ENCODE data around the gene E2F3. TPM values are rescaled to one million over a fixed set of nuclear protein-coding genes. Genes with fewer than 3 reads are reported as not detected.

Gene E2F3
- total RNA-seq, 2 donors from 2014 or later: 38.2 TPM

DNA sequence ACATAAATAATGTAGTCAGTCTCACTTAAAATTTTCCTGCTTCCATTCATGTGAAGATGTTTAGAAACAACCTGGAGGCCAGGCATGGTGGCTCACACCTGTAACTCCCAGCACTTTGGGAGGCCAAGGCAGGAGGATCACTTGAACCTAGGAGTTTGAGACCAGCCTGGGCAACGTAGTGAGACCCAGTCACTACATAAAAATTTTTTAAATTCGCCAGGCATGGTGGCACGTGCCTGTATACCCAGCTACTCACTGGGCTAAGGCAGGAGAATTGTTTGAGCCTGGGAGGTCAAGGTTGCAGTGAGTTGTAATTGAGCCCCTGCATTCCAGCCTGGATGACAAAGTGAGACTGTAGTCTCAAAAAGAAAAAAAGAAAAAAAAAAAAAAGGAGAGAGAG is 47.3 kb upstream of the E2F3 start:
- 85 to 94% methylated on average over 3 of the region's 3 CpGs for WGBS, 2 experiments (ENCODE audit: insufficient coverage in 1 of 2, insufficient read length in 1 of 2)
- TF ChIP-seq, protein P1, sequence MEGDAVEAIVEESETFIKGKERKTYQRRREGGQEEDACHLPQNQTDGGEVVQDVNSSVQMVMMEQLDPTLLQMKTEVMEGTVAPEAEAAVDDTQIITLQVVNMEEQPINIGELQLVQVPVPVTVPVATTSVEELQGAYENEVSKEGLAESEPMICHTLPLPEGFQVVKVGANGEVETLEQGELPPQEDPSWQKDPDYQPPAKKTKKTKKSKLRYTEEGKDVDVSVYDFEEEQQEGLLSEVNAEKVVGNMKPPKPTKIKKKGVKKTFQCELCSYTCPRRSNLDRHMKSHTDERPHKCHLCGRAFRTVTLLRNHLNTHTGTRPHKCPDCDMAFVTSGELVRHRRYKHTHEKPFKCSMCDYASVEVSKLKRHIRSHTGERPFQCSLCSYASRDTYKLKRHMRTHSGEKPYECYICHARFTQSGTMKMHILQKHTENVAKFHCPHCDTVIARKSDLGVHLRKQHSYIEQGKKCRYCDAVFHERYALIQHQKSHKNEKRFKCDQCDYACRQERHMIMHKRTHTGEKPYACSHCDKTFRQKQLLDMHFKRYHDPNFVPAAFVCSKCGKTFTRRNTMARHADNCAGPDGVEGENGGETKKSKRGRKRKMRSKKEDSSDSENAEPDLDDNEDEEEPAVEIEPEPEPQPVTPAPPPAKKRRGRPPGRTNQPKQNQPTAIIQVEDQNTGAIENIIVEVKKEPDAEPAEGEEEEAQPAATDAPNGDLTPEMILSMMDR (conservative IDR thresholded peaks at IDR 0.05): no peak
- no peak overlapping the region for H3K27ac Mint-ChIP-seq
- Histone ChIP-seq H3K36me3 (ENCODE audit: control insufficient read depth, insufficient read depth, low read length) (no peaks in the 10 kb centered on the region), H3K4me3 (ENCODE audit: low read length) (no peak overlapping the region), H3K4me1 (ENCODE audit: control insufficient read depth, insufficient read depth, low read length) (peaks cover 8% of the 10 kb centered on the region), H3K9ac (ENCODE audit: extremely low read depth, low read length, poor library complexity, severe bottlenecking) (no peak overlapping the region), H3K9me3 (ENCODE audit: control insufficient read depth, low read length) (peaks cover 8% of the 10 kb centered on the region), H3K27ac (ENCODE audit: low read depth, low read length) (no peak overlapping the region), H3K27me3 (ENCODE audit: control insufficient read depth, insufficient read depth, low read length, poor library complexity, severe bottlenecking) (no peaks in the 10 kb centered on the region)
- peaks cover 2% of the 10 kb centered on the region for H3K36me3 Mint-ChIP-seq (ENCODE audit: low read depth)
- H3K9me3 Mint-ChIP-seq: peaks cover 10% of the 10 kb centered on the region
- DNase-seq: peak; percentile 10
- H3K4me1 Mint-ChIP-seq: peaks cover 12% of the 10 kb centered on the region
- H3K27me3 Mint-ChIP-seq (ENCODE audit: insufficient read depth): peaks cover 5% of the 10 kb centered on the region
- H3K4me3 Mint-ChIP-seq: no peak overlapping the region

DNA sequence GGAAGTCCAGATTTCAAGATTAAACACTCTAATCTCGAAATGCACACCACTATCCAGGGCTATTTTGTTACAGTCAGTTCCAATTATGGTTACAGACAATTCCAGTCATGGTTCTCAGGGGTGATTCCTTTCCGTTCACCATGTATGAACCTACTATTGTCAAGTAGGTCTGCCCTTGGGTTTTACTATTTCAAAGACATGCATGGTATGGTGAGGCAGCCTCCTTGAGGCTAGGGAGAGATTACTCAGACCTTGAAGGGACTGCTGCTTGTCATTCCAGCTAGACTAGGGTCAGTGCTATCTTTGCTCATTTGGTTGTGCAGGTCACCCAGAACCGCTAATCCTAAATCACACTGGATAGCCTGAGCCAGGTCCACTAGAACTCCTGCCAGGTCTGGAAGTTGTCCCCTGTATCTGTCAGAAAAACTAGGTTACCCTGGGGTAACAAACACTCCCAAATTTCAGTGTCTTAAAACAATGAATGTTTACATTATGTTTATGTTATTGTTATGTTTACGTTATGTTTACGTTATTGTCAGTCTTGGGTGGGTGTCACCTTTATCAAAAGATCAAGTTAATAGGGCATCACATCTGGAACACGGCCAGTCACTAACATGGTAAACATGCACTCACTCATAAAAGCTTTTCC is 41.1 kb upstream of the E2F3 start:
- Mint-ChIP-seq H3K9me3 (peaks cover 6% of the 10 kb centered on the region), H3K27me3 (ENCODE audit: insufficient read depth) (peaks cover 3% of the 10 kb centered on the region), H3K36me3 (ENCODE audit: low read depth) (no peaks in the 10 kb centered on the region), H3K4me1 (peaks cover 11% of the 10 kb centered on the region), H3K4me3 (no peak overlapping the region), H3K27ac (no peak overlapping the region)
- TF ChIP-seq, protein P1 (conservative IDR thresholded peaks at IDR 0.05): no peak
- WGBS, 2 experiments (ENCODE audit: insufficient coverage in 1 of 2, insufficient read length in 1 of 2): 92 to 93% methylated on average over 5 to 6 of the region's 6 CpGs
- Histone ChIP-seq H3K27ac (ENCODE audit: low read depth, low read length) (no peak overlapping the region), H3K9me3 (ENCODE audit: control insufficient read depth, low read length) (peaks cover 8% of the 10 kb centered on the region), H3K27me3 (ENCODE audit: control insufficient read depth, insufficient read depth, low read length, poor library complexity, severe bottlenecking) (no peaks in the 10 kb centered on the region), H3K9ac (ENCODE audit: extremely low read depth, low read length, poor library complexity, severe bottlenecking) (no peak overlapping the region), H3K36me3 (ENCODE audit: control insufficient read depth, insufficient read depth, low read length) (no peaks in the 10 kb centered on the region), H3K4me1 (ENCODE audit: control insufficient read depth, insufficient read depth, low read length) (peaks cover 13% of the 10 kb centered on the region), H3K4me3 (ENCODE audit: low read length) (peak overlapping the region; percentile 4)
- no peak for DNase-seq

DNA sequence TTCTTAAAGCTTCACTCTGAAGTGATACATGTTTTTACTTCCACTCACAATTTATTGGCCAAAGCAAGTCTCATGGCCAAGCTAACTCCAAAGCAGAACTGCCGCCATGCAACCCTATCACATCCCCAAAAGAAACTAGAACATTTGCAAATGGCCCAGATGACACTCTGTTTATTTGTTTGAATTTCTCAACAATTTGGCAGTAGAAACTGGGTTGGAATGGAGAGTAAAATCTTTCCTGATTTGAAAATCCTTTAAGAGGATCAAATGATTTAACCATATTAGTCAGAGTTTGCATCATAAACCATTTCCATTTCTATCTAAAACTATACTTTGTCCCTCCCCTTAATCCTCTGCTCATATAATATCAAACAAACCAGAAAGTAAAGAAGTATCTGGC is 39.1 kb upstream of the E2F3 start:
- no peak overlapping the region for H3K27ac ChIP-seq (ENCODE audit: low read depth, low read length)
- H3K4me1 Mint-ChIP-seq: peaks cover 28% of the 10 kb centered on the region
- no peak for DNase-seq
- H3K9me3 Mint-ChIP-seq: peaks cover 6% of the 10 kb centered on the region
- H3K4me1 ChIP-seq (ENCODE audit: control insufficient read depth, insufficient read depth, low read length): peaks cover 13% of the 10 kb centered on the region
- WGBS, 2 experiments (ENCODE audit: insufficient coverage in 1 of 2, insufficient read length in 1 of 2): 92% methylated on average over 1 of the region's 1 CpG; no CpG with 5 or more reads in 1 of the 2 experiments
- no peak overlapping the region for H3K4me3 Mint-ChIP-seq
- H3K27me3 ChIP-seq (ENCODE audit: control insufficient read depth, insufficient read depth, low read length, poor library complexity, severe bottlenecking): no peaks in the 10 kb centered on the region
- no peaks in the 10 kb centered on the region for H3K36me3 Mint-ChIP-seq (ENCODE audit: low read depth)
- no peak overlapping the region for H3K9ac ChIP-seq (ENCODE audit: extremely low read depth, low read length, poor library complexity, severe bottlenecking)
- H3K27me3 Mint-ChIP-seq (ENCODE audit: insufficient read depth): peaks cover 3% of the 10 kb centered on the region
- TF ChIP-seq, protein P1 (conservative IDR thresholded peaks at IDR 0.05): no peak
- no peaks in the 10 kb centered on the region for H3K36me3 ChIP-seq (ENCODE audit: control insufficient read depth, insufficient read depth, low read length)
- H3K4me3 ChIP-seq (ENCODE audit: low read length): no peak overlapping the region
- H3K27ac Mint-ChIP-seq: no peak overlapping the region
- H3K9me3 ChIP-seq (ENCODE audit: control insufficient read depth, low read length): peaks cover 8% of the 10 kb centered on the region
